ENCODE data around the gene RAPGEF1.

DNA sequence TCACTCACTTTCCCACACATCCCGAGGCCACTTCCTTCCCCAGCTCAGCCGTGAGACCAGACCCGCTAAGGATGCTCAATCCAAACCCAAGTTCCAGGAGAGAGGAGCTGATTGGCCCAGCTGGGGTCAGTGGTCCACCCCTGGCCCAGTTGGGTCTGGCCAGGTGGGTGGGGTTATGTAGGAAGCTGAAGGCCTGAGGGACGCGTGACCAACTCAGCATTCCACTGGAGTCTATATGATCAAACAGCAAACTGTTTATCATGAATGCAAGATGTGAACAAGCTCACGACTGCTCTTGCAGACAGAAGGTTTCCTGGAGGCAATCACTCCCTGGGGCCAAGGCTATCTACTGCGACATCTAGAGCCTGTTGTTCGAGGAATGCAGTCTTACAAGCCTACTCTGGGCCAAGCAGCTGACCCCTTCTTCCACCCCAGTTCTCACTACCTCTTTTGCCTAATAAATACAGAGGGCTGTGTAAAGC lies 4.9 kb upstream of the RAPGEF1 start:
- TF ChIP-seq, protein P1, sequence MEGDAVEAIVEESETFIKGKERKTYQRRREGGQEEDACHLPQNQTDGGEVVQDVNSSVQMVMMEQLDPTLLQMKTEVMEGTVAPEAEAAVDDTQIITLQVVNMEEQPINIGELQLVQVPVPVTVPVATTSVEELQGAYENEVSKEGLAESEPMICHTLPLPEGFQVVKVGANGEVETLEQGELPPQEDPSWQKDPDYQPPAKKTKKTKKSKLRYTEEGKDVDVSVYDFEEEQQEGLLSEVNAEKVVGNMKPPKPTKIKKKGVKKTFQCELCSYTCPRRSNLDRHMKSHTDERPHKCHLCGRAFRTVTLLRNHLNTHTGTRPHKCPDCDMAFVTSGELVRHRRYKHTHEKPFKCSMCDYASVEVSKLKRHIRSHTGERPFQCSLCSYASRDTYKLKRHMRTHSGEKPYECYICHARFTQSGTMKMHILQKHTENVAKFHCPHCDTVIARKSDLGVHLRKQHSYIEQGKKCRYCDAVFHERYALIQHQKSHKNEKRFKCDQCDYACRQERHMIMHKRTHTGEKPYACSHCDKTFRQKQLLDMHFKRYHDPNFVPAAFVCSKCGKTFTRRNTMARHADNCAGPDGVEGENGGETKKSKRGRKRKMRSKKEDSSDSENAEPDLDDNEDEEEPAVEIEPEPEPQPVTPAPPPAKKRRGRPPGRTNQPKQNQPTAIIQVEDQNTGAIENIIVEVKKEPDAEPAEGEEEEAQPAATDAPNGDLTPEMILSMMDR (IDR thresholded peaks at IDR 0.05): no peak
- TF ChIP-seq POLR2A (IDR thresholded peaks at IDR 0.05): no peak

Measured in testis (tissue), 2 donors.